ENCODE measurements around the gene NEURL1B.

DNA sequence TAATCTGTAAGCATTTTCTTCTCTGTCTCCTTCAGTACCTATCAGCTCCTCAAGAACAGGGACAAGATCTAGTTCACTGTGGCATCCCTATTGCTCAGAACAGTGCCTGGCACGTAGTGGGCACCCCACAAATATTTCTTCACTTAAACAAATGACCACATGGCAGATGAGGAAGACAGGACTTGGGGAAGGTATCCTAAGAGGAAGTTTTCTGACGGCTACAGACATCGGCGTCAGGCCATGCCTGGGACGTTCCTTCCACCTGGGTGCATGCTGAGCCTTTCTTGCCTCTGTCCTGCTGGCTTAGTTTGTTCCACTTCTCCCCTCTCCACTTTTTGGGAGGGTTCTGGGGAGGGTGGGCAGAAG lies 60.2 kb downstream of the NEURL1B start:
- TF ChIP-seq, protein P1, sequence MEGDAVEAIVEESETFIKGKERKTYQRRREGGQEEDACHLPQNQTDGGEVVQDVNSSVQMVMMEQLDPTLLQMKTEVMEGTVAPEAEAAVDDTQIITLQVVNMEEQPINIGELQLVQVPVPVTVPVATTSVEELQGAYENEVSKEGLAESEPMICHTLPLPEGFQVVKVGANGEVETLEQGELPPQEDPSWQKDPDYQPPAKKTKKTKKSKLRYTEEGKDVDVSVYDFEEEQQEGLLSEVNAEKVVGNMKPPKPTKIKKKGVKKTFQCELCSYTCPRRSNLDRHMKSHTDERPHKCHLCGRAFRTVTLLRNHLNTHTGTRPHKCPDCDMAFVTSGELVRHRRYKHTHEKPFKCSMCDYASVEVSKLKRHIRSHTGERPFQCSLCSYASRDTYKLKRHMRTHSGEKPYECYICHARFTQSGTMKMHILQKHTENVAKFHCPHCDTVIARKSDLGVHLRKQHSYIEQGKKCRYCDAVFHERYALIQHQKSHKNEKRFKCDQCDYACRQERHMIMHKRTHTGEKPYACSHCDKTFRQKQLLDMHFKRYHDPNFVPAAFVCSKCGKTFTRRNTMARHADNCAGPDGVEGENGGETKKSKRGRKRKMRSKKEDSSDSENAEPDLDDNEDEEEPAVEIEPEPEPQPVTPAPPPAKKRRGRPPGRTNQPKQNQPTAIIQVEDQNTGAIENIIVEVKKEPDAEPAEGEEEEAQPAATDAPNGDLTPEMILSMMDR (IDR thresholded peaks at IDR 0.05) = no peak
- TF ChIP-seq EZH2 (IDR thresholded peaks at IDR 0.05; ENCODE audit: borderline replicate concordance, insufficient read depth, low read depth, low read length, poor library complexity, severe bottlenecking) = no peak

Measured in B cell (primary cell).